Loucy (cell line): Measurements from ENCODE around the gene EFS.

Experiments
- EZH2phosphoT487 ChIP-seq: fragments of 200-600 bp; IDR thresholded peaks from 2 replicates; pipeline ENCODE4 v1.6.1; 2018; ENCODE audit warnings: antibody characterized with exemption, mild to moderate bottlenecking, moderate library complexity, borderline replicate concordance
- TF ChIP-seq, protein P1 (sequence below): fragments of 200-600 bp; sonication (generic); conservative IDR thresholded peaks from 2 replicates; pipeline ENCODE4 v1.5.1; 2014; ENCODE audit warnings: mild to moderate bottlenecking, antibody characterized with exemption, low read length

DNA sequence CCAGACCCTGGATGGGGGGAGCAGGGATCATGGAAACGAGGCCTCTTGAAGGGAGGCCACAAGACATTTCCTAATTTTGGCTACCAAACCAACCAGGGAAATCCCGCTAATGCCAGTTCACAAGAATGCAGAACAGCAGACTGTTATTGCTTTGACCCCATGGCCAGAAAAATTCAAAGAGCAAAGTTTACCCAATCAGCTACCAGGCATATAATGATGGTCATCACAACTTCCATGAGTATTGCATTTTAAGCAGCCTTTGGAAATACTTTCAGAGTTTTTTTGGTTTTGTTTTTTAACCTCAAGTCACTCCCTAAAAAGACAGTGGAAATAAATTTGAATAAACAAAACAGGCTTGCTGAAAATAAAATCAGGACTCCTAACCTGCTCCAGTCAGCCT, 7.5 kb upstream of the EFS start, which contains the start of gene IL25:
- TF ChIP-seq, protein P1, sequence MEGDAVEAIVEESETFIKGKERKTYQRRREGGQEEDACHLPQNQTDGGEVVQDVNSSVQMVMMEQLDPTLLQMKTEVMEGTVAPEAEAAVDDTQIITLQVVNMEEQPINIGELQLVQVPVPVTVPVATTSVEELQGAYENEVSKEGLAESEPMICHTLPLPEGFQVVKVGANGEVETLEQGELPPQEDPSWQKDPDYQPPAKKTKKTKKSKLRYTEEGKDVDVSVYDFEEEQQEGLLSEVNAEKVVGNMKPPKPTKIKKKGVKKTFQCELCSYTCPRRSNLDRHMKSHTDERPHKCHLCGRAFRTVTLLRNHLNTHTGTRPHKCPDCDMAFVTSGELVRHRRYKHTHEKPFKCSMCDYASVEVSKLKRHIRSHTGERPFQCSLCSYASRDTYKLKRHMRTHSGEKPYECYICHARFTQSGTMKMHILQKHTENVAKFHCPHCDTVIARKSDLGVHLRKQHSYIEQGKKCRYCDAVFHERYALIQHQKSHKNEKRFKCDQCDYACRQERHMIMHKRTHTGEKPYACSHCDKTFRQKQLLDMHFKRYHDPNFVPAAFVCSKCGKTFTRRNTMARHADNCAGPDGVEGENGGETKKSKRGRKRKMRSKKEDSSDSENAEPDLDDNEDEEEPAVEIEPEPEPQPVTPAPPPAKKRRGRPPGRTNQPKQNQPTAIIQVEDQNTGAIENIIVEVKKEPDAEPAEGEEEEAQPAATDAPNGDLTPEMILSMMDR: no peak
- TF ChIP-seq EZH2phosphoT487: no peak
